Neural crest cell (in vitro differentiated cells): ENCODE data around the gene HSD17B12. TPM values are rescaled to one million over a fixed set of nuclear protein-coding genes. Genes with fewer than 3 reads are reported as not detected.

Experiments used
- DNase-seq: peaks from one replicate; pipeline ENCODE4 v3.0.0; 2021; ENCODE audit warnings: low read depth, mixed read lengths, low spot score
- H3K27ac Mint-ChIP-seq: one replicate; pipeline ENCODE4 v1.8.0; 2021; ENCODE audit warnings: mild to moderate bottlenecking, mixed read lengths; ENCODE audit not compliant: unreplicated experiment
- H3K27me3 Mint-ChIP-seq: 2 replicates; pipeline ENCODE4 v1.8.0; 2021; ENCODE audit warnings: low read depth, mild to moderate bottlenecking, mixed read lengths
- H3K36me3 Mint-ChIP-seq: 2 replicates; pipeline ENCODE4 v1.8.0; 2021; ENCODE audit warnings: low read depth, mild to moderate bottlenecking, mixed read lengths
- H3K4me1 Mint-ChIP-seq: 2 replicates; pipeline ENCODE4 v1.8.0; 2021; ENCODE audit warnings: mixed read lengths
- H3K4me3 Mint-ChIP-seq: one replicate; pipeline ENCODE4 v1.8.0; 2021; ENCODE audit warnings: mild to moderate bottlenecking, mixed read lengths
- H3K9me3 Mint-ChIP-seq: 2 replicates; pipeline ENCODE4 v1.8.0; 2021; ENCODE audit warnings: mixed read lengths
- total RNA-seq: library from RNA; stranded (reverse); gene quantifications from 2 replicates; pipeline ENCODE4 v1.2.1, GENCODE V29; 2021
- TF ChIP-seq, protein P1 (sequence below): fragments of 200-600 bp; sonication (generic); conservative IDR thresholded peaks from 2 replicates; pipeline ENCODE4 v1.5.0; 2021; ENCODE audit warnings: antibody characterized with exemption, mild to moderate bottlenecking

Gene HSD17B12
- total RNA-seq, 1 donor from 2014 or later = 116 TPM

GRCh38 chr11:43738600-43739409 lies 58.3 kb downstream of the HSD17B12 start:
- TF ChIP-seq, protein P1, sequence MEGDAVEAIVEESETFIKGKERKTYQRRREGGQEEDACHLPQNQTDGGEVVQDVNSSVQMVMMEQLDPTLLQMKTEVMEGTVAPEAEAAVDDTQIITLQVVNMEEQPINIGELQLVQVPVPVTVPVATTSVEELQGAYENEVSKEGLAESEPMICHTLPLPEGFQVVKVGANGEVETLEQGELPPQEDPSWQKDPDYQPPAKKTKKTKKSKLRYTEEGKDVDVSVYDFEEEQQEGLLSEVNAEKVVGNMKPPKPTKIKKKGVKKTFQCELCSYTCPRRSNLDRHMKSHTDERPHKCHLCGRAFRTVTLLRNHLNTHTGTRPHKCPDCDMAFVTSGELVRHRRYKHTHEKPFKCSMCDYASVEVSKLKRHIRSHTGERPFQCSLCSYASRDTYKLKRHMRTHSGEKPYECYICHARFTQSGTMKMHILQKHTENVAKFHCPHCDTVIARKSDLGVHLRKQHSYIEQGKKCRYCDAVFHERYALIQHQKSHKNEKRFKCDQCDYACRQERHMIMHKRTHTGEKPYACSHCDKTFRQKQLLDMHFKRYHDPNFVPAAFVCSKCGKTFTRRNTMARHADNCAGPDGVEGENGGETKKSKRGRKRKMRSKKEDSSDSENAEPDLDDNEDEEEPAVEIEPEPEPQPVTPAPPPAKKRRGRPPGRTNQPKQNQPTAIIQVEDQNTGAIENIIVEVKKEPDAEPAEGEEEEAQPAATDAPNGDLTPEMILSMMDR = no peak
- H3K27me3 Mint-ChIP-seq = no peaks in the 10 kb centered on the region
- peaks cover 31% of the 10 kb centered on the region for H3K36me3 Mint-ChIP-seq
- H3K27ac Mint-ChIP-seq = no peak overlapping the region
- H3K4me3 Mint-ChIP-seq = no peak overlapping the region
- H3K9me3 Mint-ChIP-seq = peaks cover 3% of the 10 kb centered on the region
- peaks cover 43% of the 10 kb centered on the region for H3K4me1 Mint-ChIP-seq
- DNase-seq = no peak

- no peak overlapping the region for H3K4me3 Mint-ChIP-seq
- H3K27ac Mint-ChIP-seq = no peak overlapping the region
- H3K27me3 Mint-ChIP-seq = no peaks in the 10 kb centered on the region
- peaks cover 3% of the 10 kb centered on the region for H3K9me3 Mint-ChIP-seq
- H3K36me3 Mint-ChIP-seq = peaks cover 23% of the 10 kb centered on the region
- TF ChIP-seq, protein P1 = no peak
- H3K4me1 Mint-ChIP-seq = no peaks in the 10 kb centered on the region
- DNase-seq = no peak
These were observed 66.1 kb downstream of the HSD17B12 start for GRCh38 chr11:43746670-43747069.

GRCh38 chr11:43747130-43747802 lies 66.7 kb downstream of the HSD17B12 start:
- Mint-ChIP-seq H3K4me1 (no peaks in the 10 kb centered on the region), H3K27ac (no peak overlapping the region), H3K4me3 (no peak overlapping the region), H3K36me3 (peaks cover 23% of the 10 kb centered on the region), H3K27me3 (no peaks in the 10 kb centered on the region), H3K9me3 (peaks cover 3% of the 10 kb centered on the region)
- TF ChIP-seq, protein P1 = no peak
- DNase-seq = no peak

GRCh38 chr11:43748095-43748494 lies 67.6 kb downstream of the HSD17B12 start:
- Mint-ChIP-seq H3K27me3 (no peaks in the 10 kb centered on the region), H3K4me3 (no peak overlapping the region), H3K4me1 (no peaks in the 10 kb centered on the region), H3K9me3 (peaks cover 3% of the 10 kb centered on the region), H3K36me3 (peaks cover 21% of the 10 kb centered on the region), H3K27ac (no peak overlapping the region)
- TF ChIP-seq, protein P1 = no peak
- DNase-seq = no peak

DNA sequence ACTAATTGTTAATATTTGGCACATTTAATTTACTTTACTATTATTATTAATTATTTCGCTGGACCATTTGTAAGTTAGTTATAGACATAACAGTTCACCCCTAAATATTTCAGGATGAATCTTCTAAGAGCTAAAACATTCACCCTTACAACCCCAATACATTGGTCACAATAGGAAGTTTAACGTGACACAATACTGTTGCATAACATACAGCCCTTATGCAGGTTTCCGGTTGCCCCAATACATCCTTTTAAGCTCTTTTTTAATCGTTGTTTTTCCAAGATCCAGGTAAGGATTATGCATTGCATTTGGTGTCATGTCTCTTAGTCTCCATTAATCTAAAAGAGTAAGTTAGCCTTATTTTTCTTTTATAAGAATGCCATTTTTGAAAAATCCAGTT lies 71.2 kb downstream of the HSD17B12 start:
- Mint-ChIP-seq H3K4me3 (no peak overlapping the region), H3K9me3 (peaks cover 3% of the 10 kb centered on the region), H3K27me3 (no peaks in the 10 kb centered on the region), H3K36me3 (peaks cover 25% of the 10 kb centered on the region), H3K4me1 (no peaks in the 10 kb centered on the region), H3K27ac (no peak overlapping the region)
- no peak for DNase-seq
- TF ChIP-seq, protein P1 = no peak
